Rectal smooth muscle tissue (tissue), 1 donor: ENCODE data around the gene NAP1L5.

Experiments used
- H3K27ac ChIP-seq: one replicate; pipeline ENCODE4 v1.7.0; 2013; ENCODE audit warnings: low read depth, low read length, inconsistent platforms
- H3K27me3 ChIP-seq: one replicate; pipeline ENCODE4 v1.7.0; 2013; ENCODE audit warnings: low read length; ENCODE audit not compliant: control insufficient read depth, insufficient read depth
- H3K36me3 ChIP-seq: one replicate; pipeline ENCODE4 v1.7.0; 2013; ENCODE audit warnings: low read length; ENCODE audit not compliant: control insufficient read depth, insufficient read depth
- H3K4me1 ChIP-seq: one replicate; pipeline ENCODE4 v1.7.0; 2013; ENCODE audit warnings: low read length; ENCODE audit not compliant: control insufficient read depth, insufficient read depth
- H3K4me3 ChIP-seq: one replicate; pipeline ENCODE4 v1.7.0; 2013; ENCODE audit warnings: low read length
- H3K9ac ChIP-seq: one replicate; pipeline ENCODE4 v1.7.0; 2013; ENCODE audit warnings: low read length

The NAP1L5 gene

GRCh38 chr4:88649716-88650115, 47.9 kb downstream of the NAP1L5 start:
- Histone ChIP-seq H3K4me3 (no peak overlapping the region), H3K4me1 (no peaks in the 10 kb centered on the region), H3K27me3 (no peaks in the 10 kb centered on the region), H3K36me3 (no peaks in the 10 kb centered on the region), H3K9ac (no peak overlapping the region), H3K27ac (no peak overlapping the region)

GRCh38 chr4:88646528-88647280, 50.9 kb downstream of the NAP1L5 start:
- H3K9ac ChIP-seq: no peak overlapping the region
- H3K27me3 ChIP-seq: no peaks in the 10 kb centered on the region
- no peaks in the 10 kb centered on the region for H3K4me1 ChIP-seq
- no peaks in the 10 kb centered on the region for H3K36me3 ChIP-seq
- no peak overlapping the region for H3K4me3 ChIP-seq
- H3K27ac ChIP-seq: no peak overlapping the region

- no peak overlapping the region for H3K4me3 ChIP-seq
Observed at GRCh38 chr4:88645994-88646393, 51.6 kb downstream of the NAP1L5 start.

More at GRCh38 chr4:88645994-88646393, 51.6 kb downstream of the NAP1L5 start:
- H3K4me1 ChIP-seq: no peaks in the 10 kb centered on the region
- H3K36me3 ChIP-seq: no peaks in the 10 kb centered on the region
- H3K27me3 ChIP-seq: no peaks in the 10 kb centered on the region
- H3K27ac ChIP-seq: no peak overlapping the region
- no peak overlapping the region for H3K9ac ChIP-seq
